ENCODE measurements around the gene REV3L. TPM values are rescaled to one million over a fixed set of nuclear protein-coding genes. Genes with fewer than 3 reads are reported as not detected.

The REV3L gene
- polyA plus RNA-seq, 1 of the 3 experiments (the other 2 are of a cell fraction): 7.3 TPM

DNA sequence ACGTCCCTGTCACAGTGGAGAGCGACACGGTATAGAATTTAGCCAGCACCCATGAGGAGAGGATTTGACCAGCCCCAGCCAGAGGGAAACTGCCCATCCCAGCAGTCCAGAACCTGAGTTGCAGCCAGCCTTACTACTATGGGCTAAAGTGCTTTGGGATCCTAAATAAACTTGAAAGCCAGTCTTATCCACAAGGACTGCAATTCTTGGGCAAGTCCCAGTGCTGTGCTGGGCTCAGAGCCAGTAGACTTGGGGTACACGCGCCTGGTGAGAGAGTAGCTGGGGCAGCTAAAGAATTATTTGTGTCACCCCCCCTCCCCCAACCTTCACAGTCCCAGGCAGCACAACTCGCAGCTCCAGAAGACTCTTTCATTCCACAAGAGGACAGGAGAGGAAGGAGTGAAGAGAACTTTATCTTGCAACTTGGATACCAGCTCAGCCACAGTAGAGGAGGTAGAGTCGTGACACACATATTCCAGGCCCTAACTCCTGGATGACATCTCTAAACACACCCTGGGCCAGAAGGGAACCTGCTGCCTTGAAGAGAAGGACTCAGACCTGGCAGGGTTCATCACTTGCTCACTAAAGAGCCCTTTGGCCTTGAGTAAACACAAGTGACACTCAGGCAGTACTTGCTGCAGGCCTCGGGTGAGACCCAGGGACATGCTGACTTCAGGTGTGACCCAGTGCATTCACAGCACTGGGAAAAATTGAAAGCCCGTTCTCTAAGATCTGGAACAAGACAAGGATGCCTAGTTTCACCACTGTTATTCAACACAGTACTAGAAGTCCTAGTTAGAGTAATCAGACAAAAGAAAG lies 100.3 kb downstream of the REV3L start:
- H3K9ac ChIP-seq: no peak overlapping the region
- TF ChIP-seq YY1 (IDR thresholded peaks at IDR 0.05; ENCODE audit: low read depth): no peak
- TF ChIP-seq EZH2phosphoT487 (IDR thresholded peaks at IDR 0.05; ENCODE audit: borderline replicate concordance, low read depth): no peak
- TF ChIP-seq CHD2 (IDR thresholded peaks at IDR 0.05; ENCODE audit: low read length, partially characterized antibody): no peak
- no peak for TF ChIP-seq MEF2A (IDR thresholded peaks at IDR 0.05; ENCODE audit: borderline replicate concordance, low read depth)
- TF ChIP-seq FOXM1 (IDR thresholded peaks at IDR 0.05; ENCODE audit: low read depth): no peak
- TF ChIP-seq, protein P1, sequence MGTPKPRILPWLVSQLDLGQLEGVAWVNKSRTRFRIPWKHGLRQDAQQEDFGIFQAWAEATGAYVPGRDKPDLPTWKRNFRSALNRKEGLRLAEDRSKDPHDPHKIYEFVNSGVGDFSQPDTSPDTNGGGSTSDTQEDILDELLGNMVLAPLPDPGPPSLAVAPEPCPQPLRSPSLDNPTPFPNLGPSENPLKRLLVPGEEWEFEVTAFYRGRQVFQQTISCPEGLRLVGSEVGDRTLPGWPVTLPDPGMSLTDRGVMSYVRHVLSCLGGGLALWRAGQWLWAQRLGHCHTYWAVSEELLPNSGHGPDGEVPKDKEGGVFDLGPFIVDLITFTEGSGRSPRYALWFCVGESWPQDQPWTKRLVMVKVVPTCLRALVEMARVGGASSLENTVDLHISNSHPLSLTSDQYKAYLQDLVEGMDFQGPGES (IDR thresholded peaks at IDR 0.05; ENCODE audit: low read depth, low read length): no peak
- TF ChIP-seq EP300 (IDR thresholded peaks at IDR 0.05; ENCODE audit: borderline replicate concordance in 1 of 2, low read depth in 1 of 2, low read length in 1 of 2): no peak
- no peak for TF ChIP-seq GATA2 (CRISPR knock-in tag; IDR thresholded peaks at IDR 0.05)
- no peak for TF ChIP-seq GABPA (IDR thresholded peaks at IDR 0.05; ENCODE audit: low read depth)
- no peak for TF ChIP-seq NFIC (IDR thresholded peaks at IDR 0.05; ENCODE audit: borderline replicate concordance)
- no peak for TF ChIP-seq RFX5 (IDR thresholded peaks at IDR 0.05; ENCODE audit: low read length)
- TF ChIP-seq, protein P2, sequence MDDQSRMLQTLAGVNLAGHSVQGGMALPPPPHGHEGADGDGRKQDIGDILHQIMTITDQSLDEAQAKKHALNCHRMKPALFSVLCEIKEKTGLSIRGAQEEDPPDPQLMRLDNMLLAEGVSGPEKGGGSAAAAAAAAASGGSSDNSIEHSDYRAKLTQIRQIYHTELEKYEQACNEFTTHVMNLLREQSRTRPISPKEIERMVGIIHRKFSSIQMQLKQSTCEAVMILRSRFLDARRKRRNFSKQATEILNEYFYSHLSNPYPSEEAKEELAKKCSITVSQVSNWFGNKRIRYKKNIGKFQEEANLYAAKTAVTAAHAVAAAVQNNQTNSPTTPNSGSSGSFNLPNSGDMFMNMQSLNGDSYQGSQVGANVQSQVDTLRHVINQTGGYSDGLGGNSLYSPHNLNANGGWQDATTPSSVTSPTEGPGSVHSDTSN (IDR thresholded peaks at IDR 0.05): no peak
- no peak for TF ChIP-seq ELF1 (IDR thresholded peaks at IDR 0.05)
- TF ChIP-seq, protein P3, sequence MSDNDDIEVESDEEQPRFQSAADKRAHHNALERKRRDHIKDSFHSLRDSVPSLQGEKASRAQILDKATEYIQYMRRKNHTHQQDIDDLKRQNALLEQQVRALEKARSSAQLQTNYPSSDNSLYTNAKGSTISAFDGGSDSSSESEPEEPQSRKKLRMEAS (IDR thresholded peaks at IDR 0.05; ENCODE audit: low read depth): no peak
- TF ChIP-seq, protein P4, sequence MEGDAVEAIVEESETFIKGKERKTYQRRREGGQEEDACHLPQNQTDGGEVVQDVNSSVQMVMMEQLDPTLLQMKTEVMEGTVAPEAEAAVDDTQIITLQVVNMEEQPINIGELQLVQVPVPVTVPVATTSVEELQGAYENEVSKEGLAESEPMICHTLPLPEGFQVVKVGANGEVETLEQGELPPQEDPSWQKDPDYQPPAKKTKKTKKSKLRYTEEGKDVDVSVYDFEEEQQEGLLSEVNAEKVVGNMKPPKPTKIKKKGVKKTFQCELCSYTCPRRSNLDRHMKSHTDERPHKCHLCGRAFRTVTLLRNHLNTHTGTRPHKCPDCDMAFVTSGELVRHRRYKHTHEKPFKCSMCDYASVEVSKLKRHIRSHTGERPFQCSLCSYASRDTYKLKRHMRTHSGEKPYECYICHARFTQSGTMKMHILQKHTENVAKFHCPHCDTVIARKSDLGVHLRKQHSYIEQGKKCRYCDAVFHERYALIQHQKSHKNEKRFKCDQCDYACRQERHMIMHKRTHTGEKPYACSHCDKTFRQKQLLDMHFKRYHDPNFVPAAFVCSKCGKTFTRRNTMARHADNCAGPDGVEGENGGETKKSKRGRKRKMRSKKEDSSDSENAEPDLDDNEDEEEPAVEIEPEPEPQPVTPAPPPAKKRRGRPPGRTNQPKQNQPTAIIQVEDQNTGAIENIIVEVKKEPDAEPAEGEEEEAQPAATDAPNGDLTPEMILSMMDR (IDR thresholded peaks at IDR 0.05): no peak
- TF ChIP-seq FOXJ3 (CRISPR knock-in tag; IDR thresholded peaks at IDR 0.05): no peak
- TF ChIP-seq POLR2AphosphoS5 (IDR thresholded peaks at IDR 0.05; ENCODE audit: low read depth, low read length): no peak
- TF ChIP-seq SIN3A (IDR thresholded peaks at IDR 0.05; ENCODE audit: borderline replicate concordance, low read depth, low read length): no peak
- H4K20me1 ChIP-seq (ENCODE audit: insufficient read depth): no peaks in the 10 kb centered on the region
- H3K79me2 ChIP-seq (ENCODE audit: insufficient read depth): 0 out of 2 replicates have a peak, but pooled peaks cover 5% of the 10 kb centered on the region
- peaks cover 8% of the 10 kb centered on the region for H3F3A ChIP-seq (replicated peaks; ENCODE audit: insufficient read depth)
- no peaks in the 10 kb centered on the region for H3K4me1 ChIP-seq (ENCODE audit: control insufficient read depth in 1 of 2, insufficient read depth in 2 of 2, low read depth in 1 of 2, low read length in 1 of 2)
- no peak overlapping the region for H3K4me2 ChIP-seq
- H3K27me3 ChIP-seq (ENCODE audit: insufficient read depth): no peaks in the 10 kb centered on the region
- H3K9me2 ChIP-seq: no peaks in the 10 kb centered on the region
- ChIA-PET CTCF (no interaction called here), POLR2A (no interaction called here)
- H3K9me3 ChIP-seq: no peaks in the 10 kb centered on the region
- H2AFZ ChIP-seq (ENCODE audit: low read depth): no peak overlapping the region
- no peak for DNase-seq
- 94% methylated on average over 7 of the region's 9 CpGs for whole genome bisulfite sequencing (ENCODE audit: low lambda C conversion rate)
- H3K36me3 ChIP-seq (replicated peaks in 1 of 2; ENCODE audit: control insufficient read depth in 1 of 2, insufficient read depth in 2 of 2, low read length in 1 of 2): peaks cover 55 to 63% of the 10 kb centered on the region in 2 experiments
- H3K27ac ChIP-seq (ENCODE audit: low read depth in 2 of 2, low read length in 1 of 2): no peak overlapping the region
- H3K4me3 ChIP-seq (ENCODE audit: low read depth in 2 of 2, low read length in 1 of 2): no peak overlapping the region
